H9 (cell line): ENCODE data around the gene SKAP1. TPM values are rescaled to one million over a fixed set of nuclear protein-coding genes. Genes with fewer than 3 reads are reported as not detected.
A peak's percentile ranks its signal among the peaks of the same experiment; 100 is the strongest.

Experiments used
- DNase-seq: peaks from one replicate; pipeline ENCODE4 v3.0.0-alpha.2; 2017
- H2AFZ ChIP-seq: one replicate; pipeline ENCODE4 v1.6.1; 2013; ENCODE audit warnings: mild to moderate bottlenecking, low read length, control low read depth, moderate library complexity
- H2AK5ac ChIP-seq: 2 replicates; pipeline ENCODE4 v1.6.1; 2013; ENCODE audit warnings: low read length, control low read depth, mixed read lengths; ENCODE audit not compliant: insufficient read length
- H2BK120ac ChIP-seq: one replicate; pipeline ENCODE4 v1.6.1; 2013; ENCODE audit warnings: low read depth, mild to moderate bottlenecking, low read length, control low read depth, inconsistent platforms; ENCODE audit not compliant: poor library complexity, severe bottlenecking
- H2BK12ac ChIP-seq: 2 replicates; pipeline ENCODE4 v1.6.1; 2013; ENCODE audit warnings: low read length, control low read depth, mixed read lengths, low read depth; ENCODE audit not compliant: insufficient read length
- H2BK15ac ChIP-seq: 2 replicates; pipeline ENCODE4 v1.6.1; 2013; ENCODE audit warnings: low read depth, low read length, control low read depth
- H2BK20ac ChIP-seq: one replicate; pipeline ENCODE4 v1.6.1; 2013; ENCODE audit warnings: low read depth, mild to moderate bottlenecking, low read length, control low read depth, inconsistent platforms; ENCODE audit not compliant: poor library complexity, severe bottlenecking
- H2BK5ac ChIP-seq: 2 replicates; pipeline ENCODE4 v1.6.1; 2013; ENCODE audit warnings: low read length, control low read depth, mixed read lengths; ENCODE audit not compliant: insufficient read length
- H3K14ac ChIP-seq: 2 replicates; pipeline ENCODE4 v1.6.1; 2013; ENCODE audit warnings: low read length, control low read depth; ENCODE audit not compliant: insufficient read depth
- H3K18ac ChIP-seq: 2 replicates; pipeline ENCODE4 v1.6.1; 2013; ENCODE audit warnings: low read depth, mild to moderate bottlenecking, mixed read lengths, low read length, control low read depth; ENCODE audit not compliant: insufficient read length
- H3K23ac ChIP-seq: 2 replicates; pipeline ENCODE4 v1.6.1; 2013; ENCODE audit warnings: low read length, control low read depth, mixed read lengths, low read depth; ENCODE audit not compliant: insufficient read length
- H3K23me2 ChIP-seq: 2 replicates; pipeline ENCODE4 v1.6.1; 2013; ENCODE audit warnings: low read depth, mild to moderate bottlenecking, mixed read lengths, low read length, control low read depth; ENCODE audit not compliant: insufficient read length, poor library complexity, severe bottlenecking
- H3K27ac ChIP-seq: 2 replicates; pipeline ENCODE4 v1.5.1; 2013; ENCODE audit warnings: low read length, control low read depth, mixed read lengths, low read depth; ENCODE audit not compliant: insufficient read length
- H3K27me3 ChIP-seq: 2 replicates; pipeline ENCODE4 v1.6.1; 2013; ENCODE audit warnings: low read length, control low read depth, inconsistent platforms; ENCODE audit not compliant: insufficient read depth
- H3K4ac ChIP-seq: 2 replicates; pipeline ENCODE4 v1.6.1; 2013; ENCODE audit warnings: low read depth, mild to moderate bottlenecking, control low read depth, inconsistent platforms, low read length, moderate library complexity
- H3K4me1 ChIP-seq: 2 replicates; pipeline ENCODE4 v1.6.1; 2013; ENCODE audit warnings: low read length, control low read depth, inconsistent platforms; ENCODE audit not compliant: insufficient read depth
- H3K4me2 ChIP-seq: 2 replicates; pipeline ENCODE4 v1.6.1; 2013; ENCODE audit warnings: low read length, control low read depth, mixed read lengths; ENCODE audit not compliant: insufficient read length, insufficient read depth
- H3K56ac ChIP-seq: 2 replicates; pipeline ENCODE4 v1.6.1; 2013; ENCODE audit warnings: low read depth, mild to moderate bottlenecking, mixed read lengths, low read length, control low read depth; ENCODE audit not compliant: insufficient read length
- H3K79me1 ChIP-seq: 2 replicates; pipeline ENCODE4 v1.6.1; 2013; ENCODE audit warnings: low read depth, mild to moderate bottlenecking, moderate library complexity, low read length, control low read depth, inconsistent platforms; ENCODE audit not compliant: insufficient read depth, poor library complexity, severe bottlenecking
- H3K79me2 ChIP-seq: 2 replicates; pipeline ENCODE4 v1.6.1; 2013; ENCODE audit warnings: low read length, control low read depth, inconsistent platforms; ENCODE audit not compliant: insufficient read depth
- H3K9ac ChIP-seq: 2 replicates; pipeline ENCODE4 v1.6.1; 2013; ENCODE audit warnings: low read length, control low read depth, mixed read lengths; ENCODE audit not compliant: insufficient read length; ENCODE audit errors: extremely low read depth
- H3K9me3 ChIP-seq: one replicate; pipeline ENCODE4 v1.6.1; 2013; ENCODE audit warnings: low read depth, low read length, inconsistent platforms; ENCODE audit not compliant: control insufficient read depth
- H3T11ph ChIP-seq: one replicate; pipeline ENCODE4 v1.6.1; 2013; ENCODE audit warnings: mild to moderate bottlenecking, low read length, control low read depth, inconsistent platforms
- H4K20me1 ChIP-seq: one replicate; pipeline ENCODE4 v1.6.1; 2013; ENCODE audit not compliant: control insufficient read depth, insufficient read length, insufficient read depth
- H4K5ac ChIP-seq: 2 replicates; pipeline ENCODE4 v1.6.1; 2013; ENCODE audit warnings: low read depth, mild to moderate bottlenecking, mixed read lengths, low read length, control low read depth; ENCODE audit not compliant: insufficient read length
- H4K8ac ChIP-seq: replicated peaks from 2 replicates; pipeline ENCODE4 v1.6.1; 2013; ENCODE audit warnings: low read length, control low read depth, mixed read lengths, low read depth; ENCODE audit not compliant: insufficient read length
- H4K91ac ChIP-seq: 2 replicates; pipeline ENCODE4 v1.6.1; 2013; ENCODE audit warnings: low read depth, mild to moderate bottlenecking, moderate library complexity, mixed read lengths, low read length, control low read depth; ENCODE audit not compliant: insufficient read length
- H3K27ac Mint-ChIP-seq, 3 experiments: 2 replicates in 2 of 3; 3 replicates in 1 of 3; pipeline ENCODE4 v1.8.0; 2020 to 2021; ENCODE audit warnings: mixed read lengths in 3 of 3, mild to moderate bottlenecking in 1 of 3, moderate library complexity in 1 of 3
- H3K27me3 Mint-ChIP-seq: 2 replicates; pipeline ENCODE4 v1.8.0; 2021; ENCODE audit warnings: low read depth, mild to moderate bottlenecking, moderate library complexity, mixed read lengths
- H3K36me3 Mint-ChIP-seq, 3 experiments: 2 replicates in 2 of 3; 3 replicates in 1 of 3; pipeline ENCODE4 v1.8.0; 2020 to 2021; ENCODE audit warnings: low read depth in 3 of 3, mixed read lengths in 3 of 3; ENCODE audit not compliant: insufficient read depth in 1 of 3
- H3K4me1 Mint-ChIP-seq, 2 experiments: 2 replicates each; pipeline ENCODE4 v1.8.0; 2020; ENCODE audit warnings: mixed read lengths in 2 of 2
- H3K4me3 Mint-ChIP-seq, 2 experiments: 2 replicates in 1 of 2; 3 replicates in 1 of 2; pipeline ENCODE4 v1.8.0; 2020 to 2021; ENCODE audit warnings: mild to moderate bottlenecking in 2 of 2, mixed read lengths in 2 of 2, moderate library complexity in 1 of 2
- H3K9me3 Mint-ChIP-seq, 2 experiments: 2 replicates in 1 of 2; 3 replicates in 1 of 2; pipeline ENCODE4 v1.8.0; 2020; ENCODE audit warnings: mild to moderate bottlenecking in 2 of 2, mixed read lengths in 2 of 2, moderate library complexity in 1 of 2
- CTCF ChIP-seq: fragments of 200-600 bp; sonication (generic); conservative IDR thresholded peaks from 3 replicates; pipeline ENCODE4 v1.8.0; 2021; ENCODE audit warnings: antibody characterized with exemption, mild to moderate bottlenecking
- WGBS: extraction: QIAGEN DNeasy Blood & Tissue Kit; methylation state at CpG from one replicate; pipeline ENCODE4 v1.1.7; 2013; ENCODE audit warnings: missing lambda C conversion rate, low lambda C conversion rate, mixed read lengths; ENCODE audit not compliant: insufficient read length; ENCODE audit errors: extremely low coverage; 5-methylcytosine and 5-hydroxymethylcytosine counted together
- total RNA-seq: library from RNA; stranded (reverse); gene quantifications from 2 replicates; pipeline ENCODE4 v1.2.1, GENCODE V29; 2021

The SKAP1 gene
- total RNA-seq, 1 experiment from 2014 or later, result not detected

- H3K27me3 ChIP-seq, result no peaks in the 10 kb centered on the region
- H3K14ac ChIP-seq, result no peak overlapping the region
- H2AK5ac ChIP-seq, result no peak overlapping the region
- no peak overlapping the region for H3K27ac Mint-ChIP-seq
- no peak overlapping the region for H3K56ac ChIP-seq
- peaks cover 6 to 15% of the 10 kb centered on the region in 2 experiments for H3K4me1 Mint-ChIP-seq
- no peaks in the 10 kb centered on the region for H4K20me1 ChIP-seq
- H3K9ac ChIP-seq, result no peak overlapping the region
- H3K9me3 Mint-ChIP-seq, result no peaks in the 10 kb centered on the region
- H2BK20ac ChIP-seq, result no peak overlapping the region
- H2AFZ ChIP-seq, result no peak overlapping the region
- no peaks in the 10 kb centered on the region for H3K9me3 ChIP-seq
- no peak overlapping the region for H2BK120ac ChIP-seq
- WGBS, result no CpG with 5 or more reads among the region's 6 CpGs
- no peaks in the 10 kb centered on the region for H3K79me1 ChIP-seq
- peaks cover 22% of the 10 kb centered on the region for H3K27me3 Mint-ChIP-seq
- no peak overlapping the region for H3K27ac ChIP-seq
- TF ChIP-seq CTCF, result peak; percentile 36; the same call in 1 of the 3 replicates
- H2BK15ac ChIP-seq, result no peak overlapping the region
- H3T11ph ChIP-seq, result no peak overlapping the region
- DNase-seq, result no peak
- H3K4me3 Mint-ChIP-seq, result no peak overlapping the region
- no peak overlapping the region for H3K4ac ChIP-seq
- H3K18ac ChIP-seq, result no peak overlapping the region
- no peak overlapping the region for H2BK12ac ChIP-seq
- H4K5ac ChIP-seq, result no peak overlapping the region
- H3K4me1 ChIP-seq, result no peaks in the 10 kb centered on the region
- H4K8ac ChIP-seq, result no peak overlapping the region
- H3K4me2 ChIP-seq, result no peak overlapping the region
- H3K36me3 Mint-ChIP-seq, result no peaks in the 10 kb centered on the region
- no peaks in the 10 kb centered on the region for H3K23me2 ChIP-seq
- H2BK5ac ChIP-seq, result no peak overlapping the region
- H3K79me2 ChIP-seq, result no peaks in the 10 kb centered on the region
- no peak overlapping the region for H3K23ac ChIP-seq
- H4K91ac ChIP-seq, result no peak overlapping the region
Measured at GRCh38 chr17:48143629-48144028, 286.4 kb downstream of the SKAP1 start.
